ENCODE results near the gene CCNQ. TPM values are rescaled to one million over a fixed set of nuclear protein-coding genes. Genes with fewer than 3 reads are reported as not detected.

CCNQ gene
- total and polyA plus RNA-seq, 3 donors from 2014 or later: 19.6 to 27.6 (median 26.9) TPM

DNA sequence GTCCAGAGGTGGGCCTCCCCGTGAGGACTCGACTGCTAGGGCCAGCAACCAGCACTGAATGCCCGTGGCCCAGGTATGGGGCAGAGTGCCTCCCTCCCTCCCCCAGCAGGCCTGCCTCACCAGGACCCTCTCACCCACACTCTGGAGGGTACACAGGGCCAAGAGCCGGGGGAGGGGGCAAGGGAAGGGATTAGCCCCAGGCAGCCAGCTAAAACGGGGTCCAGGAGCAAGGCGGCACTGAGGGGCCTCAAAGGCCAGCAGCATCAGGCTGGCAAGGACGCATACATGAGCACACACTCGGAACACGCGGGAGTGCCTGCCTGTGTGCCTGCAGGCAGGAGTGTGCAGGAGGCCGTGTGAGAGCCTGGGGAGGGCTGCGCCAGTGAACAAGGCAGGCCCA lies 29.7 kb upstream of the CCNQ start:
- no peak for DNase-seq
- H3K4me1 ChIP-seq: no peaks in the 10 kb centered on the region

DNA sequence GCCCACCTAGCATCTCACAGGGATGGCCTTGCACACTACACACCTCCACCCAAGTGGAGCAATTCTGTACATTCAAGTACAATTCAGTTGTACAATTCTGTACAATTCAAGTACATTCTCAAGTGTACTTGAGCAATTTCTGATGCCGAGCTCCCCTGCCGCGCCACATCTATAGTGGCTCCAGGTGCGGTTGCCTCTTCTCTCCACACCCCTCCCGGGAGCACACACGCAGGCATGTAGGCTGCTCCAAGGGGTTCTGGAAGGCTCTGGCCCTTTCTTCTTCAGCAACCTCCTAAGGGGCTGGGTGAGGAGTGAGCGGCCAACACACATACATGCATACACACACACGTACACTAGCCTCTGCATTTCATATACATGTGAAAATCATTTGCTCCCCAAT lies 29.2 kb upstream of the CCNQ start:
- Histone ChIP-seq H3K36me3 (ENCODE audit: low read depth, missing control alignments) (no peaks in the 10 kb centered on the region), H3K4me1 (no peaks in the 10 kb centered on the region), H3K9me3 (no peaks in the 10 kb centered on the region), H3K27me3 (no peaks in the 10 kb centered on the region), H3K4me3 (no peak overlapping the region), H3K27ac (no peak overlapping the region)
- DNase-seq: no peak
- no peak for TF ChIP-seq POLR2A (IDR thresholded peaks at IDR 0.05)
- TF ChIP-seq, protein P1, sequence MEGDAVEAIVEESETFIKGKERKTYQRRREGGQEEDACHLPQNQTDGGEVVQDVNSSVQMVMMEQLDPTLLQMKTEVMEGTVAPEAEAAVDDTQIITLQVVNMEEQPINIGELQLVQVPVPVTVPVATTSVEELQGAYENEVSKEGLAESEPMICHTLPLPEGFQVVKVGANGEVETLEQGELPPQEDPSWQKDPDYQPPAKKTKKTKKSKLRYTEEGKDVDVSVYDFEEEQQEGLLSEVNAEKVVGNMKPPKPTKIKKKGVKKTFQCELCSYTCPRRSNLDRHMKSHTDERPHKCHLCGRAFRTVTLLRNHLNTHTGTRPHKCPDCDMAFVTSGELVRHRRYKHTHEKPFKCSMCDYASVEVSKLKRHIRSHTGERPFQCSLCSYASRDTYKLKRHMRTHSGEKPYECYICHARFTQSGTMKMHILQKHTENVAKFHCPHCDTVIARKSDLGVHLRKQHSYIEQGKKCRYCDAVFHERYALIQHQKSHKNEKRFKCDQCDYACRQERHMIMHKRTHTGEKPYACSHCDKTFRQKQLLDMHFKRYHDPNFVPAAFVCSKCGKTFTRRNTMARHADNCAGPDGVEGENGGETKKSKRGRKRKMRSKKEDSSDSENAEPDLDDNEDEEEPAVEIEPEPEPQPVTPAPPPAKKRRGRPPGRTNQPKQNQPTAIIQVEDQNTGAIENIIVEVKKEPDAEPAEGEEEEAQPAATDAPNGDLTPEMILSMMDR (IDR thresholded peaks at IDR 0.05): no peak
- intact Hi-C loops (cut with DNase I; ENCODE audit: low total_unique reads): no loop called here
- WGBS, 2 donors: 92 to 93% methylated on average over 6 to 8 of the region's 8 CpGs

More for the DNA sequence above, 29.7 kb upstream of the CCNQ start:
- Histone ChIP-seq H3K4me3 (no peak overlapping the region), H3K27me3 (no peaks in the 10 kb centered on the region), H3K36me3 (ENCODE audit: low read depth, missing control alignments) (no peaks in the 10 kb centered on the region), H3K27ac (no peak overlapping the region), H3K9me3 (no peaks in the 10 kb centered on the region)
- TF ChIP-seq POLR2A (IDR thresholded peaks at IDR 0.05): no peak
- TF ChIP-seq, protein P1 (IDR thresholded peaks at IDR 0.05): no peak
- 100% methylated on average over 3 of the region's 12 CpGs; no CpG with 5 or more reads in 1 of the 2 donors for WGBS, 2 donors
- intact Hi-C loops (cut with DNase I; ENCODE audit: low total_unique reads): no loop called here

- Histone ChIP-seq H3K36me3 (ENCODE audit: low read depth, missing control alignments) (no peaks in the 10 kb centered on the region), H3K27ac (no peak overlapping the region), H3K9me3 (no peaks in the 10 kb centered on the region), H3K4me3 (no peak overlapping the region), H3K27me3 (no peaks in the 10 kb centered on the region), H3K4me1 (no peaks in the 10 kb centered on the region)
- 79 to 81% methylated on average over 5 to 6 of the region's 15 CpGs for WGBS, 2 donors
- intact Hi-C loops (cut with DNase I; ENCODE audit: low total_unique reads): no loop called here
- no peak for DNase-seq
- TF ChIP-seq, protein P1 (IDR thresholded peaks at IDR 0.05): no peak
- no peak for TF ChIP-seq POLR2A (IDR thresholded peaks at IDR 0.05)
Observed at GRCh38 chrX:153627675-153628111, 28.8 kb upstream of the CCNQ start.

DNA sequence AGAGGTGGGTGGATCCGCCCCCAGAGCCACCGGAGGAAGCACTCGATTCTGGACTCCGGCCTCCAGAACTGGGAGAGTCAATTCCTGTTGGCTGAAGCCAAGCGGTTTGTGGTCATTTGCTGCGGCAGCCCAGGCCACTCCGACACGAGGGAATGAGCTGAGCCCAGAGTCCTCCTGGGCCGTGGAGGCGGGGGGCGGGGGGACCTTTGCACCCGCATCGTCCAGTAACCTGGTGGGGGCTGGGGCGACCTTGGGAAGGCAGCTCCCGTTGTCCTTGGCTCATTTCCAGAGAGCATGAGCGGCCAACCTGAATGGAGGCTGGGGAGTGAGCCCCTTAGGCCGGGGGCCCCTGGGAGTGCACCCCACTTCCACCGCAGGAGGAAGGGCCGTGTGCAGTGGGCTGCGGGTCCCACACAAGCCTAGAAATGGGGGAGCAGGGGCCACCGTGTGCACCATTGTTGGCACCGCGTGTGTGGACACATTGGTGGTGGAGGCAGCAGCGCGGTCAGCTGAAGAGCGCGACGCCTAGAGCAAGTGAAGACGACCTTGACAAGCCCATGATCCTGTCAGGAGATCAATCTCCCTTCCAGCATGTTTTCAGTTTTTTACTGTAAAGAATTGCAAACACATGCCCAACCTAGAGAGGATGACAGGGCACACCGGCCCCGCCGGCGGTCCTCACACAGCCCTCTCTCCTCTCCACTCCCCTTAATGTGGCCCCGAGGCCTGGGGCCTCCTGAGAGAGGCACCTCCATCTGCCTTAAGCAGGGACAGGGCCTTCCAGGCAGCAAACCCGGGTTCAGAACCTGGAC lies 28.1 kb upstream of the CCNQ start:
- H3K27ac ChIP-seq: no peak overlapping the region
- H3K4me1 ChIP-seq: no peaks in the 10 kb centered on the region
- no peaks in the 10 kb centered on the region for H3K9me3 ChIP-seq
- H3K4me3 ChIP-seq: no peak overlapping the region
- no peak for DNase-seq
- WGBS, 2 donors: 49 to 75% methylated on average over 4 to 22 of the region's 35 CpGs
- no peak for TF ChIP-seq POLR2A (IDR thresholded peaks at IDR 0.05)
- TF ChIP-seq, protein P1 (IDR thresholded peaks at IDR 0.05): no peak
- intact Hi-C loops (cut with DNase I; ENCODE audit: low total_unique reads): no loop called here
- no peaks in the 10 kb centered on the region for H3K36me3 ChIP-seq (ENCODE audit: low read depth, missing control alignments)
- H3K27me3 ChIP-seq: no peaks in the 10 kb centered on the region

Measured in testis (tissue), 3 donors.